ENCODE measurements around the gene VAV3.

The VAV3 gene

DNA sequence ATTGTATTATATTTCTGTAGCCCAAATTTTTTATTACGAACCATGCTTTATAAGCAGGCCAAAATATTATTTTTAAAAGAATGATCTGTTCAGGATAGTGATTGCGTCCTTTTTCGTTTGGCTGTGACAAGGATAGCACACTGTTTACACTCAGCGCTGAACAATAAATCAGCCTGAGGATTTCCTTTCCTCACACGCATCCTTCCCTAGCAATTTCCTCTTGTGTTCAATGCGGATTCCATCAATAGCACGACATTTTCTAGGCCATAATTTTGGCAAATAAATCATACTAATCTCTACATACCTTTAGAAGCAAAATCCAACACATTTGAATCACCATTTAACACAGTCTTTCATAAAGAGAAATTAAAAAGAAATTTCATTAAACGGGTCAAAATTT lies 1.6 kb upstream of the VAV3 start:
- FAIRE-seq: no peak

DNA sequence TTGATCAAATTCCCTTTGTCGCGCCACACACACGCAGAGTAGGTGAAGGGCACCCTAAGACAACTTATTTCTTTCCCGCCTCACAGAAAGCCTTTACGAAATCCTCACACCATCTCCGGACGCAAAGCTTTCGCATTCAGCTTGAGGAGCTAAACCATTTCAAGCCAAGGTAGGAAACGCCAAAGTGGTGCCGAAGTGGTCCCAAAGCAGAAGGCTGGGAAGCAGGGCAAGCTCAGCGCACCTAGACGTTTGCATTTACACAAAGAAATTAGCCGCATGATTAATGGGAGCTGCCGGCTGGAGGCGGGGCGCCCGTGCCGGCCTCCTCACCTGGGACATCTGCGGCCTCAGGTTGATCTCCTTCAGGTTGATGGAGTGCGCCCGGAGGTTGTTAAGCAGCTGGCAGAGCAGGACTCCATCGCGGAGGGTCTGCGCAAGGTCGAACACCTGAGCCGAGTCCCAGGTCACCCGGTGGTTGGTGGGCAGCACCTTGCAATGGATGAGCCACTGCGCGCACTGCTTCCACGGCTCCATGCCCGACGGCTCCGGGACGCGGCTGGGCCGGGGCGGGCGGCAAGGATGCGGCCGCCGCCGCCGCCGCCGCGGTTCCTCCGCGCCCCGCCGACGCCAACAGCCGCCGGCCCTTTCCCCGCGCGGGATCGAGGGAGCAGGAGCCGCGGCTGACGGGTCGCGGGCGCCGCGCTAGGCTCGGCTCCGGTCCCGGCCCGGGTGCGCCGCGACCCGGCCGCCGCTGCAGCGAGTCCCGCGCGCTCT lies 457 bp downstream of the VAV3 start:
- FAIRE-seq: no peak

DNA sequence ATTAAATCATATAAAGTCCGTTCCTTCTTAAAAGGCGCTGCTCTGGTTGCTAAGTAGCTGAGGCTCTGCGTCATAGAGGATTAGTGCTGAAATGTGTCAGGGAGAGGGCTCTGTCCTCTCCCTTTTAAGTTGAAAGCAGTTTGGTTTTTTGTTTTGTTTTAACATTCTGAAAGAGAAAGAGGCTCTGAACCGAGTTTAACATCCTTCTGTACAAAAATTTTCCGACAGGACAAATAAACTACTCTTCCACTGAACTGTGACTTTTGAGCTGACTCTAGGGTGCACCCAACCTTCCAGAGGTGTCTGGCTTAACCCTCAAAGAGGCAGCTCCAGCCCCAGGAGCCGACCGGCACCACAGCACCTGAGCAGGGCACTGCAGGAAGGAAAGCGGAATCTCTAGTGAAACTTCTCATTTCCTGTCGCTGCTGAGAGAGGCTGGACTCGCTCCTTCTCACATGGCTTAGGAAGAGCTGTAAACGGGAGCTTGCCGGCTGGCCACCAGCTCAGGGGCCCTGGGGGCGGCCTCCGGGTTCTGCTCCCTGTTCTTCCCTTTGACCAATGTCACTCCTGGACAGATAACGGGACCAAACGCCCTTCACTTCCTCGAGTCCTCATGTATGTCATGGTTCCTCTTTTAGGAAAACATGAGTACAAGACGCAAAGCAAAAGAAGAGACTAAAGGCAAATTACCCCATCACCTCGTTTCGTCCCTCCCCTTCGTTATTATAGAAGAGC lies 1.2 kb downstream of the VAV3 start:
- no peak for FAIRE-seq

DNA sequence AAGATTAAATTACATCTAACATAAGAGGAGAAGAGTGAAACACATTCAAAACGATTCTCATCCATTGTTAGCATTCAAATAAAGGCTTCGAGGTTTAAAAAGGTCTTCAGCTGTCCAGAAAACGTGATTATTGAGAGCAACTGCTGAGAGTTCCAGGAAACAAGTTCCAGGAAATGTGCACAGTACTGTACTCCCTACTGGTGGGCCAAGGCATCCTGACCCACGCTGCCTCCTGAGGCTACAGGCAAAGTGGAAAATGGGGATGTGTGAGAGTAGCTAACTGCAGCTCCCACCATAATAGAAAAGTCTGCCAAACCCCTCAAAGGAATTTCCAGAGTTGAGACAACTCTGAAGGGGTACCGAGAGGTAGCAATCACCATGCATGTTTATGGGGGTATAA lies 2.0 kb downstream of the VAV3 start:
- no peak for FAIRE-seq

DNA sequence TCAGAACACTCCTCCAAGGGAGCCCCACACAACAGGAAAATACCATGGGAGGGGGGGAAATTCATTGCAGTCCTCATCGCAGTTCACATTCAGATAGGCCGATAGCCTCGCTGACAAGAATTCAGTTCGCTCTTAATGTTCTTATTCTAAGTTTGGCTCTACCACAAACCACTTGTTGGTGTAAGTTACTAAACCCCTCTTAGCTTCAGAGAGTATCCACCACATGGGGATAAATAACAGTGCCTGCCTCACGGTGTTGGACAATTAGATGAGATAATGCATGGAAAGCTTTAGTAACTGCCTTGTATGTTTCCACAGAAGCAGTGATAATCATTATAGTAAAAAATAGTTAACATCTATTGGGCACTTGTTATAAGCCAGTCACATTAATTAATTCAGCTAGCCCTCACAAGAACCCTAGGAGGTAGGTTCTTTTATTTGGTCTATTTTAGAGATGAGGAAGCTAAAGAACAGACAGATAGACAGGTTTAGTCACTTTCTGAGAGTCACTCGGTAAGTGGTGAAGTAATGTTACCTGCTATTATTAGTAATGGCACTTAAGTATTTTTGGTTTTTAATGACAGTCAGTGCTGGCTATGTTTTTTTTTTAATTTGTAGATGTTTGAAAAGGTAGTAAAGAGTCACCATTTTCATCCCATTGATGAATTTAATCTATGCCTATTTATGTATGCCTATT lies 10.1 kb downstream of the VAV3 start:
- no peak for FAIRE-seq

DNA sequence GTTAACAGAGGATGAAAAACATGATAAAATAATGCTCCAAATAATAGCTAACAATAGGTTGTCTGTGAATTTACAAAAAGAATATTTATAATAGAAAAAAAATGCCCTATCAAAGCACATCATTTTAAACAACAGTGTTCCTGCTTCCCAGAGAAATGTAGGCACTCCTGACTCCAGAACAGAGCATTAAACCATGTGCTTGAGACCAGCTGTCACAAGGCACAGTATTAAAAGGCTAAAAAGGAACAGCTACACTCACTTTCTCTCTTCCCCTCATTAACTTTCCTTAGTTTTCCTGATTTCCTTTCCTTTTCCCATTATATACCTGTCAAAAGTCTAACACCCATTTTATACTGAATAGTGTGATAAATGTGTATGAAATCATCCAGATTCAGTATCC lies 10.9 kb downstream of the VAV3 start:
- FAIRE-seq: no peak

DNA sequence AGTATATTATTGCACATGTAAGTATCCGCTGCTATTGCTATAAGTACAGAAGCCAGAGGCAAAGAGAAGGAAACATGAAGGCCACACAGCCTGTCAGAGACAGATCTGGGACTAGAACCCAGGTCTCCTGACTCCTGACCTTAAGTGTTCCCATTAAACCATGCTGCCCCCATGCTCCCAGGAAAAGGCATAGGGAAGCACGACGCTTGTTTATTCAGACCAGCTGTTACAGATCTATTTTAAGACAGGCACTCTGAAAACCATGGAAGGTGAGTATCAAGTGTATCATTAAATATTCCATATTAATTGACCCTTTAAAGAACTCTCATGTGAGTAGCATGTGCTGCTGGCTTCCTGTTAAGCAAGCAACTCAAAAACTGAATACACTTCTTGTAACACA lies 11.4 kb downstream of the VAV3 start:
- FAIRE-seq: no peak

DNA sequence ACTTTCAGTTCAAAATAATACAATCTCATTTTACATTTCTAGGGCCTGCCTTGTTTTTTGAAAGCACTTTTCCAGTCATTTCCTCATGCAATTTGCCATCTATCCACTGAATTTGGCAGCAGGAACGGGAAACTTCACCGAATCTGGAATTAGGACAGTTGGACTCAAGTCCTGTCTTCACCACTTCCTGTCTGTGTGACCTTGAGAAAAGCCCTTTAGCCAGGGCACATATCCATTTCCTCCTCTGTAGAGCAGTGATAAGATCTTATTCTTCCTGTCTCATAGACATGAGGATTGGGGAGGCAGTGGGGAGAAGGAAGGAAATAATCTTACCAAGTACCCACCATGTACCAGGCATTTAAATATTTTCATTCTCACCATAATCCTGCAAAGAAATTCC lies 12.0 kb downstream of the VAV3 start:
- FAIRE-seq: no peak

DNA sequence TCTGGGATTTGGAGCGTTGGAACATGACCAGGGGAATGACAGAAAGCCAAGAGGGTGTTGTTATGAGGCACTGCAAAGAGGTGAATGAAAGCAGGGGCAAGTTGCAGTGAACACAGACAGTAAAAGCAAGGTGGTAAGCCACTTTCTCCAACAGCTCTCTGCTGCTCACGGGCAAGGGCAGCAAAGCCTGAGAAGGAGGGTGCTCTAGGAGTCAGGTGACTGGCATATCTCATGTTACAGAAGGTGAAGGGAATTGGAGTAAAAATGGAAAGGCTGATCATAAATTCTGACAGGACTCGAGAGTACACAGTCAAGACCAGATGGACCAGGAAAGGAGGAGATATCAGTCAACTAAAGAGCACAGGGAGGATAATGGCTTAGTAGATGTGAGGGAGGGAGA lies 14.5 kb downstream of the VAV3 start:
- no peak for FAIRE-seq

DNA sequence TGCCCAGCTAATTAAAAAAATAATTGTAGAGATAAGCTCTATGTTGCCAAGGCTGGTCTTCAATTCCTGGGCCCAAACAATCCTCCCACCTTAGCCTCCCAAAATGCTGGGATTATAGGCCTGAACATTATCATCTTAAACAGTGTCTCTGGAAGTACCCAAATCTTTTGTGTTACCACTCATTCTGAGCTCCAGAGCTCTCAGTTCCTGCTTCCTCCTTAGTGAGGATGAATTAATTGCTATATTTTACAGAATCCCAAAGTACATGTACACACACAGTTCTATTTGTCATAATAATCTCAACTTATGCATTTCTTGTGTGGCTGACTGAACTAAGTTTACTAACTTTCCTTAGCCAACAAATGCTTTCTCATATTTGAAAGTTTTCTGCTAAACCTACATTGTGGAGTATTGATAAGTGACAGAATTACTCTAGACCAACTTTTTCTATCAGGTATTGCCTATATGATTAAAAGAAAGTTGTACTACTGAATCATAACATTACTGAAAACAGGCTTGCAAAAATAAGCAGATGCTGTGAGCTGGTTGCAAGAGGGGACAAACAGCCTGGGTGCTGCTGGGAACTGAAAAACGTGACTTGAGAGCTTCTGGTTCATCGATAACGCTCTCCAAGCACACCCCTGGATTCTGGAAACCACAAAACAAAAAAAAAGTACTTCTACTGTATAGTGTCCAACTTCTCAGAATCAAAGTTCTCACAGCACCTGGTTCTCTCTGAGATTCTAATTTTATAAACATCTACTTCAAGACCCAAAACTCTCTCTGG lies 15.3 kb downstream of the VAV3 start:
- no peak for FAIRE-seq

DNA sequence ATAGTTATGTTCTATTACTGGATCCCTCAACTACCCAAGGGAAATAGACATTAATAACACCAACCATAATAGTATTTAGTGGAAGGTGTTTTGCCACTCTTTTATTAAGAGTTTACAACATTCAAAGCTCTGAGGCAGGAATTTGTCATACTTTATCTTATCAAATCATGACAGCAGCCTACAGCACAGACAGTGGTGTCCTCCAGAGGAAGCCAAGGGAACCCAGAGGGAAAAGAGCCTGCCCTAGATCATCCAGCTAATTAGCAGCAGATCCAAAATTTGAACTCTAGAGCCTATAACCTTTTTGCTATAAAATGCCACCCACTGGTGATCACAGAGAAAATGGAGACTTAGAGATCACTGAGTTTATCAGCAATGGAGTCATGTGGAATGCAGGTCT lies 18.2 kb downstream of the VAV3 start:
- FAIRE-seq: no peak

DNA sequence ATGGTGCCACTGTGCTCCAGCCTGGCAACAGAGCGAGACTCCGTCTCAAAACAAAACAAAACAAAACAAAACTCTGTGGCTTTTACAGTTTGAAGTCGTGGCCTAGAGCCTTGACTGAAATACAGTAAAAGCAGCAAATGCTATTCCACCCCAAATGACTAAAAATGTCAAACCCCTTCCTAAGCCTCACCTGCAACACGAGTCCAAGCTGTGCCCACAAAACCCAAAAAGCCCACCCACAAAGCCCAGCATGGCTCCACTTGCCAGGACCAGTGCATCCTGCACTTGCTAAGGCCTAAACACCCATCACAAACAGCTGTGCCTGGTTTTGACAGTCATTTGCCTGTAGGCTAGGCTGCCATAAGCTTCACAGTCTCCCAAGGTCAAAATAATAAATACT lies 21.3 kb downstream of the VAV3 start:
- FAIRE-seq: no peak

DNA sequence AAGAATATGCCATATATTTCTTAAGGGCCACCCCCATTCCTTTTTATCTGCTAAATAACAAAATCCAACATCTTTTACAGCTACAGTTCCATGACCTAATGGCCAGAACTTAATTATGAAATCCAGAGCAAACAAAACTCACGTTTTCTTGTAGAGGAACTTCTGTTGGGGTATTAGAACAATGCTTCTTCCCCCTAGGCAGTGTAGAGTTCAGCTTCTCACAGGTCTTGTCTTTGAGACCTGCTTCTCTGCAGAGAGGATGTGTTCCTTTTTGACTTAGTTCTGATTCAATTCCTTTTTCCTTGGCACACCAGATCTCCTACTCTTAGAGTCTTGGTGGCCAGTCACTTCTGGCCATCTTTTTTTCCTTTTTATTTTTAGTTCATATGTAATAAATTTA lies 22.2 kb downstream of the VAV3 start:
- no peak for FAIRE-seq

DNA sequence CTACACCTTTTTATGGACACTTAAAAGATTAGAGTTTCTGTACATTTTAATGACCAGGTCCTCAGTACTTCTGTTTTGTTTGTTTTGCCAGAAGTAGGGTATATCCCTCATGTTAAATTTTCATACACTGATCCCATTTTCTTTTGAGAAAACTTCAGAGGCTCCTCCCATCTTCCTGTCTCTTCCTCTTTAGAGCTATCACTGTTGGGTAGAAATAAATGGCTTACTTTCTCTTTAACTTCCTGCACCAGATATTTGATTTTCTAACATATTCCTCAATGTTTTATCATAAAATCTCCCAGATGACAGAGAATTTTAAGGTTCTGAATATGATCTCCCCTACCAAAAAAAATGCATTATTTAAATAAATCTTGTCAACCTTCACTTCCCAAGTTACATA lies 23.4 kb downstream of the VAV3 start:
- FAIRE-seq: no peak

DNA sequence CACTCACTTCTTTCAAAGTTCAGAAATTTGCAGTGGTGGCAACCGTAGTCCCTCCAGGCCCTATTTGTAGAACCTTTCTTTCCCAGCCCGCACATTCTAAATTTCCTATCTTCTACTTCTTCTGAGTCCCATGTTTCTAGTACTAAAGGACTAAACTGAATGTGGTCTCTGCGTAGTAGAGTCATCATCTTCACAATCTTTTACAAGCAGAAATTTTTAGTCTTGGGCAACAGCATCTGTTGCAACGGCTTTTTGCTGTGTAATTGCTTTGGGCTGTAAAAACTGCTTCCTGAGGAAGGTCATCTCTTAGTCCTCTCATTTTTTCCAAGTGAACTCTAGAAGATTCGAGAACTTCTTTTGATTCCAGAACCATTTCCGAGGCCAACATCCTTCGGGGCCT lies 23.9 kb downstream of the VAV3 start:
- FAIRE-seq: no peak

DNA sequence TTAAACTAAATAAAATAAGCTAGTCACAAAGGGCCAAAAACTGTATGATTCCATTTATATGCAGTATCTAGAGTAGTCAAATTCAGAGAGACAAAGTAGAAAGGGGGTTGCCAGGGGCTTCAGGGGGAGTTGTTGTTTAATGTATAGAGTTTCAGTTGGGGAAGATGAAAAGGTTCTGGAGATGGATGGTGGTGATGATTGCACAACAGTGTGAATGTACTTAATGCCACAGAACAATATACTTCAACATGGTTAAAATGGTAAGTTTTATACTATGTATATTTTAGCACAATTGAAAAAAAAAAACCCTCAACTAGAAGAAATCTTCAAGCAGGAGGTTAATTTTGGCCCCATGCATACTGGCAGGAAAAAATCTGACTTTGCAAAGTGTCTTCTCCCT lies 24.3 kb downstream of the VAV3 start:
- no peak for FAIRE-seq

DNA sequence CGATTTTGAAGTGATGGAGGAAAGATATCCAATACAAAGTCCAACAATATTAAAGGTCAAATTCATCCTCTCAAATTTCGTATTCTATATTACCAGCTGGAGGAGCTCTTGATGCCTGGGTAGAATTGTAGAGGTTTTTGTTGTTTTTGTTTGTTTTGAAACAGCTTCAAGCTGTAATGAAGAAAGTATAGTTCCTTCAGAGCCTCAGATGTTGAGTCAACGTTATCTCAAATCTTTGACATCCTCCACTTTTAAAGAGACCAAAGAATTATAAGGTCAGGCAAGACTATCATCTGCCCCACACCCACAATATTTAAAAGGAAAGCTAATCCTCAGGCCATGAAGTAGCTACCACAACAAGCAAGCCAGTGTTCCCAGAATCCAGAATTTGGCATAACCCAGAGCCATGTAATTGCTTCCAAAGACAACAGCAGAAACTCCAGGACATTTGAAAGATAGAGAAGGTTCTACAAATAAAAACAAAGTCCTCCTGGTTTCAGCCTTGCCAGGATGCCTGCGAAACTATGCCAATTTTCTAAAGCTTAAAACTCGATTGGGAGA lies 24.9 kb downstream of the VAV3 start:
- no peak for FAIRE-seq

DNA sequence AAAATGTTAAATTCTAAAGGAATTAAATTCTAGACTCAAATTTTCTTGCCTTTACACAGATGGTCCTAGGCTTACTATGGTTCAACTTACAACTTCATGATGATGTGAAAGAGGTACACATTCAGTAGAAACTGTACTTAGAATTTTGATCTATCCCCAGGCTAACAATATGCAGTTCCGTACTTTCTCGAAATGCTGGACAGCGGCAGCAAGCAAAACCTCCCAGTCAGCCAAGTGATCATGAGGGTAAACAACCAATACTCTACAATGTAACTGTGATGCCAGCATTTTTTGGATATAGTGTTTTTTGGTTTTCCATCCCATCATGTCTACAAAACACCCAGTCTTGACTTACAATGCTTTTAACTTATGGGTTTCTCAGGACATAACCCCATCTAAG lies 25.7 kb downstream of the VAV3 start:
- no peak for FAIRE-seq

DNA sequence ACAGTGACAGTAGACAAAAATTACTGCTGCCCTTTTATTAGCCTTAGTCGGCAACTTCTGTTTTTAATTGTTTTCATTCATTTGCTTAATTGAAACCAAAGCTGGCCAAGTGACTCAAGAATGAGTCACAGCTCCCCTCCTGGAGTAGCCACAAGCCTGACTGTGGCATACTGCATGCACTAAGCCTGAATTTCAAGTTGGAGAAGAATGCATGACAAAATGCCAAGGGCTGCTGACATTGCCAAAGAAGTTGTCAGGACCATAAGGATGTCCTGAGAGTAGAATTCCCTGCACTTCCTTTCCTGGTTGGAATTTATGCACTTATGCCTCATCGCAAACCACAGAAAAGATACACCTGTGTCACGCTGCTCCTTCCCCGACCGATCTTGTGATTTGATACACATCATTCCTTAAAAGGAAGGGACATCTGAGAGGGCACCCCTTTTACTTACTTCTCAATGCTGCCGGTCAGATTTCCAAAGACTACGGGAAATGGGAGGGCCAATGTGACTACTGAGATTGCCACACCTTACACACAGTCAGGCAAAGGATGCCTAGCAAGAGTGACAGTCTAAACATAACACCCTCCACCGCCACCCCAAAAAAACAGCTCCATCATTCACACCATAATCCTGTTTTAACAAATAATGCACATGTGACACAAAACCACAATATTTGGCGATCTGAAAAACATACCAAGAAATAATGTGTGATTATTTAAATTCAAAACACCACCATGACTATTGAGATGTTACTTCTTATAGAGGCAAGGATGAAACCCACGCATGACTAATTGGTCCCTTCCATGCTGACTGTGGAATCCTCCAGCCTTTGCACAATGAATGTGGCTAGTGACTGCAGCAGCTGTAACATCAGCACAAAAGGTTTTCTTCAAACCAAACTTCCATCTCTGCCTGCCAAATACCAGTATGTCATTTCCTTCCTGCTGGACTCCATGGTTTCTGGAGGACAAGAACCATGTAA lies 28.2 kb downstream of the VAV3 start:
- FAIRE-seq: no peak

DNA sequence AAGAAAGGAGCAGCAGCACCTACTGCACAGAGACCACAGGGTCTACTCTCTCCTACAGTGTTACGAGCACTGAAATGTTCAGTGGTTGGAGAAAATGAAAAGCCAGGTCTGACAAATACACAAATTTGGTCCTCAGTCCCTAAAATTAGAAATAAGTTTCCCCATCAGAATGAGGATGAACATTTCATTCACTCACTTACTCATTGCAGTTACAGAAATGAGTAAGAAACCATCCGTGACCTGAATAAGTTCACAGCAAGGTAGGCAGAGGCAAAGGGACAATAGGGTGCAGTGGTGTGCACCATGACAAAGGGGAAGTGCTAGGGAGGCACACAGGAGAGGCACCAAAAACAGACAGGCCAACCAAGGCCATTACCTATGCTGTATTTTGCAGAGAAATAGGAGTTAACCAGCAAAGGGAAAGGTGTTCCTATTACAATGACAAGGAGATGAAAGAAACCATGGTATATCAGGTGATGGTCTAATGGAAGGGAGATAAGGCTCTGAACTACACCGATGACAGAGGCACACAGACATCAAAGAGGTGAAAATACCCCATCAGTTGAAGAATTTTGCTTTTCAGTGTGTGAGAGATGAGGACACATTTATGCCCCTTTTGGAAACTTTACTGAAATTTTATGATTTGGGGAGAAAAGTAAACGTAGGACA lies 29.4 kb downstream of the VAV3 start:
- FAIRE-seq: no peak

DNA sequence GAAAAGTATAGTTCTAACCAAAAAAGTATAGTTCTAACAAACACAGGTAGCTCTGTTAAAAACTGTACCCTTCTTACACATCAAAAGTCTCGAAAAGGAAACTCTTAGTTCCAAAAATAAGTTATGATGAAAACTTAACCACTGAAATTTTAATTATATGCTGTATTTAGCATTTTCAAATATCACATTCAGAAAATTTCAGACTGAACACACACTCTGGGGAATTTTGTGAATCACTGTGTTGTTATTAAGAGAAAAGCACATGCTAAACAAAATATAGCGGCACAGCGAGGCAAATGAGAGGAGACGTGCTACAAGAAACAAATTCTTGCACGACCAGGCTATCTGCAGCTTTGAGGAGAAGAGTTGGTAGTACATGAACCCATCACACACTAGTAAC lies 30.4 kb downstream of the VAV3 start:
- no peak for FAIRE-seq
